ENCODE results near the gene ST6GALNAC1.

The ST6GALNAC1 gene

DNA sequence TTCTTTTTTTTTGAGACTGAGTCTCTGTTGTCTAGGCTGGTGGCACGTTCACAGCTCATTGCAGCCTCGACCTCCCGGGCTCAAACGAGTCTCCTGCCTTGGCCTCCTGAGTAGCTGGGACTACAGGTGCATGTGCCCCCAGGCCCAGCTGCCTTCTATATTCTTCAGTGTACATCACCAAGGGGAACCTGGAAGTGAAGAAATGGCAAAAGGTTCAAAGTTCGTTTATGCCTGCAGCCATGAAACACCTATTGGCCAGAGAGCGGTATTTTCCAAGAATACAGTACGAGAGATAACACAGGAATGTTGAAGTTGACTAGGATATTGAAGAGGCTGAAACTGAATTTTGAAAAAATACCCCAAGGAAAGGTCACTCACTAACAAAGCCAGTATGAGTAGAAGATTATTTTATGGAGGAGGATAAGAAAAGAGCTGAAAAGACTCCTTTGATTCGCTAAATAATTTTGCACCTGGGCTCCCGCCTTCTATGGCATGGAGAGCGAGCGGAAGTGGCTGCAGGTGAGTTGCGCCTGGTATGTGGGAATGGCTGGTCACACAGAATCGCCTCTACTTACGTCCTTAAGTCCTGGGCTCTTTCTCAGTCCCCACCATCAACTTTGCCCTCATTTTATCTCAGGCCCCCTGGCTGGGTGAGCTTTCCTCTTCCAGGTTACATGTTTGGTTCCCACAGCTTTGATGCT, 9.8 kb downstream of the ST6GALNAC1 start:
- no peak overlapping the region for H3K4me3 ChIP-seq (ENCODE audit: insufficient read depth, low read length, poor library complexity, severe bottlenecking)
- H2AFZ ChIP-seq (ENCODE audit: low read depth, low read length, severe bottlenecking), result no peak overlapping the region
- H3K27ac ChIP-seq (ENCODE audit: low read depth, low read length), result no peak overlapping the region
- no peaks in the 10 kb centered on the region for H3K79me2 ChIP-seq (ENCODE audit: insufficient read depth, low read length)
- H3K9ac ChIP-seq (ENCODE audit: low read length), result no peak overlapping the region
- TF ChIP-seq, protein P1, sequence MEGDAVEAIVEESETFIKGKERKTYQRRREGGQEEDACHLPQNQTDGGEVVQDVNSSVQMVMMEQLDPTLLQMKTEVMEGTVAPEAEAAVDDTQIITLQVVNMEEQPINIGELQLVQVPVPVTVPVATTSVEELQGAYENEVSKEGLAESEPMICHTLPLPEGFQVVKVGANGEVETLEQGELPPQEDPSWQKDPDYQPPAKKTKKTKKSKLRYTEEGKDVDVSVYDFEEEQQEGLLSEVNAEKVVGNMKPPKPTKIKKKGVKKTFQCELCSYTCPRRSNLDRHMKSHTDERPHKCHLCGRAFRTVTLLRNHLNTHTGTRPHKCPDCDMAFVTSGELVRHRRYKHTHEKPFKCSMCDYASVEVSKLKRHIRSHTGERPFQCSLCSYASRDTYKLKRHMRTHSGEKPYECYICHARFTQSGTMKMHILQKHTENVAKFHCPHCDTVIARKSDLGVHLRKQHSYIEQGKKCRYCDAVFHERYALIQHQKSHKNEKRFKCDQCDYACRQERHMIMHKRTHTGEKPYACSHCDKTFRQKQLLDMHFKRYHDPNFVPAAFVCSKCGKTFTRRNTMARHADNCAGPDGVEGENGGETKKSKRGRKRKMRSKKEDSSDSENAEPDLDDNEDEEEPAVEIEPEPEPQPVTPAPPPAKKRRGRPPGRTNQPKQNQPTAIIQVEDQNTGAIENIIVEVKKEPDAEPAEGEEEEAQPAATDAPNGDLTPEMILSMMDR (IDR thresholded peaks at IDR 0.05; ENCODE audit: insufficient read depth, low read length, poor library complexity, severe bottlenecking), result no peak
- TF ChIP-seq EZH2phosphoT487 (conservative IDR thresholded peaks at IDR 0.05; ENCODE audit: low read length), result no peak
- H3K9me2 ChIP-seq (replicated peaks; ENCODE audit: insufficient read depth, low read length), result no peaks in the 10 kb centered on the region
- no peaks in the 10 kb centered on the region for H3K27me3 ChIP-seq (ENCODE audit: low read length)
- H4K20me1 ChIP-seq (ENCODE audit: low read depth, low read length), result no peaks in the 10 kb centered on the region
- no peak overlapping the region for H3K4me2 ChIP-seq (ENCODE audit: low read depth, low read length, poor library complexity, severe bottlenecking)
- H3F3A ChIP-seq (ENCODE audit: insufficient read depth), result no peaks in the 10 kb centered on the region
- H3K36me3 ChIP-seq (ENCODE audit: low read length), result no peaks in the 10 kb centered on the region
- no peaks in the 10 kb centered on the region for H3K9me3 ChIP-seq (ENCODE audit: insufficient read depth, low read length)

DNA sequence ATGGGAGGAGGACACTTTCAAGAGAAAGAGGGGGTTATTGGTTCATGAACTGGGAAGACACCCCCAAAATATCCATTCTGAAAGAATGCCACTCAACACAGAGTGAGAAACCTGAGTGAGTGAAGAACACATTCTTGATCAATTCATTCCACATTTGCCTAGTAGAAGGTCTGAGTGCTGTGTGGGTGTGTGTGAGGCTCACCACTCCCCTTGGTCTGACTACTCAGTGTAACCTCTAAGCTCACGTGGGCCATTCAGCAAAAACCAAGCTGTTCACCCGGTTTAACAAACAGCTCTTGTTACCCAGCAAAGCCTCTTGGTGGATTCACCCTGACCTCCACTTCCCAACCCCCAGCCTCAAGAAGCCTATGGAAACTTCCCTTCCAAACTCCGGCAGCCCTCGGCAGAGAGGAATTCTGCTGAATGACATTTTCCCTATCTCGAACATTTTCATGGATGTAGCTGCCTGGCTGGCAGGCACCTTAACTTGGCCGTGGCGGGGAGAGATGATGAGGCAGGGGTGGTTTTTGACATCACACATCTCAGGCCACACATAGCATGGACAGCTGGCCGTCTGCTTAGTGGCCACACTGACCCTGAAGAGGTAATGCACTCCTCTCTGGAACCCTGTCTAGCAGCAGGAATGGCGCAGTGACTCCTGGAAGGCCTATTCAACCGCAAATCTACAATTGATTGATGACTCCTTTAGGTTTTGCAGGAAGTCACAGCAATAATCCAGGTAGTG, 11.6 kb downstream of the ST6GALNAC1 start:
- Histone ChIP-seq H3K27ac (ENCODE audit: low read depth, low read length) (no peak overlapping the region), H3F3A (ENCODE audit: insufficient read depth) (no peaks in the 10 kb centered on the region), H3K9ac (ENCODE audit: low read length) (no peak overlapping the region), H3K9me2 (replicated peaks; ENCODE audit: insufficient read depth, low read length) (no peaks in the 10 kb centered on the region), H3K9me3 (ENCODE audit: insufficient read depth, low read length) (no peaks in the 10 kb centered on the region), H4K20me1 (ENCODE audit: low read depth, low read length) (no peaks in the 10 kb centered on the region), H3K79me2 (ENCODE audit: insufficient read depth, low read length) (no peaks in the 10 kb centered on the region), H2AFZ (ENCODE audit: low read depth, low read length, severe bottlenecking) (no peak overlapping the region), H3K4me3 (ENCODE audit: insufficient read depth, low read length, poor library complexity, severe bottlenecking) (no peak overlapping the region), H3K27me3 (ENCODE audit: low read length) (no peaks in the 10 kb centered on the region), H3K4me2 (ENCODE audit: low read depth, low read length, poor library complexity, severe bottlenecking) (no peak overlapping the region), H3K36me3 (ENCODE audit: low read length) (no peaks in the 10 kb centered on the region)
- TF ChIP-seq, protein P1 (IDR thresholded peaks at IDR 0.05; ENCODE audit: insufficient read depth, low read length, poor library complexity, severe bottlenecking), result no peak
- no peak for TF ChIP-seq EZH2phosphoT487 (conservative IDR thresholded peaks at IDR 0.05; ENCODE audit: low read length)

DNA sequence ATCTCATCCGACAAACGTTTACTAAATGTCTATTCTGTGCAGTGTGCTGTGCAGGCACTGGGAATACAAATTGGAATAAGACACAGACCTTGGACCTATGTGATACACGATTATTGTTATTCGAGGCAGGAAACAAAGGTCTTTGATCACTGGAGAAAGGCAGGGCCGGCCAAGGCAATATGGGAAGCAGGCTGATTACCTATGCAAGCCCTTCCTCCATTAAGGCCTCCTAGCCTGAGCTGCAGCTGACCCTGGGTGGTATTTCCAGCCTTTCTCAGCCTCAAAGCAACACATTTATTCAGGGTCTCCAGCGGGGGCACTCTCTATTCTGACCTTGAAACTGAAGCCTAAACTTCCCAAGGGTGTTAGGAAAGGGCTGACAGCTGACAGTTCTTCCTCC, 13.4 kb downstream of the ST6GALNAC1 start:
- no peak overlapping the region for H3K4me2 ChIP-seq (ENCODE audit: low read depth, low read length, poor library complexity, severe bottlenecking)
- no peak overlapping the region for H2AFZ ChIP-seq (ENCODE audit: low read depth, low read length, severe bottlenecking)
- H3K4me3 ChIP-seq (ENCODE audit: insufficient read depth, low read length, poor library complexity, severe bottlenecking), result no peak overlapping the region
- no peaks in the 10 kb centered on the region for H3K9me2 ChIP-seq (replicated peaks; ENCODE audit: insufficient read depth, low read length)
- H3K27ac ChIP-seq (ENCODE audit: low read depth, low read length), result no peak overlapping the region
- H4K20me1 ChIP-seq (ENCODE audit: low read depth, low read length), result no peaks in the 10 kb centered on the region
- no peaks in the 10 kb centered on the region for H3K27me3 ChIP-seq (ENCODE audit: low read length)
- no peaks in the 10 kb centered on the region for H3K36me3 ChIP-seq (ENCODE audit: low read length)
- TF ChIP-seq, protein P1 (IDR thresholded peaks at IDR 0.05; ENCODE audit: insufficient read depth, low read length, poor library complexity, severe bottlenecking), result no peak
- TF ChIP-seq EZH2phosphoT487 (conservative IDR thresholded peaks at IDR 0.05; ENCODE audit: low read length), result no peak
- no peak overlapping the region for H3K9ac ChIP-seq (ENCODE audit: low read length)
- no peaks in the 10 kb centered on the region for H3K79me2 ChIP-seq (ENCODE audit: insufficient read depth, low read length)
- no peaks in the 10 kb centered on the region for H3F3A ChIP-seq (ENCODE audit: insufficient read depth)
- H3K9me3 ChIP-seq (ENCODE audit: insufficient read depth, low read length), result no peaks in the 10 kb centered on the region
